ENCODE results near the gene CALN1. TPM values are rescaled to one million over a fixed set of nuclear protein-coding genes. Genes with fewer than 3 reads are reported as not detected.
A peak's percentile ranks its signal among the peaks of the same experiment; 100 is the strongest.

CALN1 gene
- total RNA-seq, 6 experiments from 2014 or later = 0.06 to 0.98 (median 0.34) TPM

- Histone ChIP-seq H3K9me3 (no peaks in the 10 kb centered on the region), H3K4me3 (no peak overlapping the region), H3K27me3 (no peaks in the 10 kb centered on the region), H3K4me1 (no peaks in the 10 kb centered on the region), H3K36me3 (no peaks in the 10 kb centered on the region), H3K27ac (no peak overlapping the region)
- intact Hi-C loops (cut with DNase I) = no loop called here
- TF ChIP-seq POLR2A (IDR thresholded peaks at IDR 0.05) (no peak), CTCF (IDR thresholded peaks at IDR 0.05) (no peak)
- WGBS (ENCODE audit: insufficient coverage, low coverage, low lambda C conversion rate, missing lambda C conversion rate) = 25% methylated on average over 2 of the region's 2 CpGs
- DNase-seq = no peak
- no peak for ATAC-seq
Observed at GRCh38 chr7:72266771-72267170, 145.4 kb downstream of the CALN1 start.

DNA sequence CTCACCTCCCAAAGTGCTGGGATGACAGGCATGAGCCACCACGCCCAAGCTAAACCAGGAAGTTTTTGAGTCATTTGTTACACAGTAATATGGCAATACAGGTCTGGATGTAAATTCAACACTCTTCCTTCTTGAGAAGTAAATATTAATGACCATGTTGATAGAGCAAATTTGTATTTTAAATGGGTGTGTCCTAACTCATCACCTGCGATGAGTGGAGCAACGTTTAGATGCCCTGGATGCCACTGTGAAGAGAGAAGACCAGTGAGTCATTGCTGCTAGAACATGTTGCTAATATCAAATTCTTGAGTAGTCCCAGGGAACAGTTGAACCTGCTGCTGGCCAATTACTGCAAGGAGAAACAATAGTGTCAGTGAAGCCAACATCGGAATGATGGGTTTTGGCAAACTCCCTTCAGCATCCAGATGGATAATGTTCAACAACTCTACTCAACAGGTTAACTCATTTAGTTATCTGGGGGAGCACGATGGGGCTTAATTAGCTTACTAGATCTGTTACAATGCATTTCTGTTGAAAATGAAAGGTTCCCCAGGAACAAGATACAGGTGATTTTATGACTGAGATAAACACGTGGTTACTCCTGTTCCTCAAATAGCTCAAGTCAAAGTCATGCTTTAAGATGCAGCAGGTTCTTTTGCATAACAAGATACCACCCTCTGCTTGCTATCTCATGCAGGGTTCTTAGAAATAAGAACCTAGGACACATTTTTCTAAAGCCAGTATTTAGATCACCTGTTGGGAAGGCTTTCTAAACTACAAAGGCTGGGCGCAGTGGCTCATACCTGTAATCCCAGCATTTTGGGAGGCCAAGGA lies 146.8 kb downstream of the CALN1 start:
- H3K4me3 ChIP-seq = no peak overlapping the region
- ATAC-seq (no peak), DNase-seq (no peak)
- no peak for TF ChIP-seq CTCF (IDR thresholded peaks at IDR 0.05)
- TF ChIP-seq POLR2A (IDR thresholded peaks at IDR 0.05) = no peak
- intact Hi-C loops (cut with DNase I) = no loop called here
- H3K9me3 ChIP-seq = no peaks in the 10 kb centered on the region
- no peaks in the 10 kb centered on the region for H3K4me1 ChIP-seq
- H3K36me3 ChIP-seq = no peaks in the 10 kb centered on the region
- H3K27me3 ChIP-seq = no peaks in the 10 kb centered on the region
- H3K27ac ChIP-seq = no peak overlapping the region
- 47% methylated on average over 6 of the region's 7 CpGs for WGBS (ENCODE audit: insufficient coverage, low coverage, low lambda C conversion rate, missing lambda C conversion rate)

DNA sequence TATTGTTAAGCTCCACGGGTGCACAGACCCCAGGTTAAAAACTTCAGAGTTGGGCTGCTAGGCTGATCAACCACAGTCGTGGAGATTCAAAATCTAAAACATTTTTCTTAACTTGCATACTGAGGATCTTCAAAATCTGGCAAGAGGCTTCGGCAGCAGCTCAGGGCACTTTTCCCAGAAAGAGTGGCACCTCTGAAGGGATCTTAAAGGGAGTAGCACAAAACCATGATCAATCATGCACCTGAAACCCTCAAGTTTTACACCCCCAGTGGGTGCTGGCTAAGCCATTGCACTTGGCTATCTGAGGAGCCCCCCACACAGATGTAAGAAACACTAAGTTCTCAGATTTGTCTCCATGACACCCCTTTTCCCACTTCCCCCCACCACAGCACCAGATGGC lies 151.7 kb downstream of the CALN1 start:
- Histone ChIP-seq H3K4me3 (no peak overlapping the region), H3K36me3 (no peaks in the 10 kb centered on the region), H3K27ac (no peak overlapping the region), H3K9me3 (no peaks in the 10 kb centered on the region), H3K4me1 (no peaks in the 10 kb centered on the region), H3K27me3 (no peaks in the 10 kb centered on the region)
- intact Hi-C loops (cut with DNase I) = no loop called here
- ATAC-seq (no peak), DNase-seq (no peak)
- WGBS (ENCODE audit: insufficient coverage, low coverage, low lambda C conversion rate, missing lambda C conversion rate) = 35% methylated on average over 3 of the region's 3 CpGs
- TF ChIP-seq POLR2A (IDR thresholded peaks at IDR 0.05) (no peak), CTCF (IDR thresholded peaks at IDR 0.05) (no peak)

DNA sequence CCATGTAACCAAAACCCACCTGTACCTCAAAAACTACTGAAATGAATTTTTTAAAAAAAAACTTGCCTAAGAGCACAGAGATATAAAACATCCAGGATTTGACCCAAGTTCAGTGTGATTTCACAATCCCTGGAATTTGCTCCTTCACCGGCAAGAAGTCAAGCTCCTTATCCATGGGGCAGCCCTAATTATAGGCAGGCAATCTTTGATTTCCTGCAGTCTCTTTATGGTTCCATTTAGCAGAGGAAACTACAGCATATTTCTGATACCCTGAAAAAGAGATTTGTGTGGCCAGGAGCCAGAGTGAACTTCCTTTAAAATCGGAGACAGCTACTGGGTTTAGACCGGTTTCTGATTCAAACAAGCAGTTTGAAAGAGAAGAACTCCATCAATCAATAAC lies 154.1 kb downstream of the CALN1 start:
- peak; percentile 38 to 72 (median 68) for ATAC-seq
- 4% methylated on average over 3 of the region's 3 CpGs for WGBS (ENCODE audit: insufficient coverage, low coverage, low lambda C conversion rate, missing lambda C conversion rate)
- no peak for DNase-seq

More for the DNA sequence above, 154.1 kb downstream of the CALN1 start:
- TF ChIP-seq CTCF (IDR thresholded peaks at IDR 0.05) (no peak), POLR2A (IDR thresholded peaks at IDR 0.05) (no peak)
- Histone ChIP-seq H3K9me3 (no peaks in the 10 kb centered on the region), H3K4me1 (no peaks in the 10 kb centered on the region), H3K27me3 (no peaks in the 10 kb centered on the region), H3K4me3 (no peak overlapping the region), H3K36me3 (no peaks in the 10 kb centered on the region), H3K27ac (no peak overlapping the region)
- intact Hi-C loops (cut with DNase I) = no loop called here
